Measurements from ENCODE around the gene RBM42.

RBM42 gene

GRCh38 chr19:35655600-35655999 lies 26.8 kb downstream of the RBM42 start:
- no peak for DNase-seq

DNA sequence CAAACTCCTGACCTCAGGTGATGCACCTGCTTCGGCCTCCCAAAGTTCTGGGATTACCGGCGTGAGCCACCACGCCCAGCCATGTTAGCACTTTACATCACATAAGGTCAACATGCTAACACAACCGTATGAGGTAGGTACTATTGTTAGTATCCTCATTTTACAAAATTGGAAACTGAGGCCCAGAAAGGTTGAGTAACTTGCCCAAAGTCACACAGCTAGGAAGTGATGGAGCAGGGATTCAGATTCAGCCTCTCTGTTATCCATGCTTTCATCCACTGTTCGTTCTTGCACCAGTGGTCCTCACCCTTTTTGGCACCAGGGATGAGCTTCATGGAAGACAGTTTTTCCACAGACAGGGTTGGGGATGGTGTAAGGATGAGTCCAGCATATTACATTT lies 27.9 kb downstream of the RBM42 start:
- no peak for DNase-seq

DNA sequence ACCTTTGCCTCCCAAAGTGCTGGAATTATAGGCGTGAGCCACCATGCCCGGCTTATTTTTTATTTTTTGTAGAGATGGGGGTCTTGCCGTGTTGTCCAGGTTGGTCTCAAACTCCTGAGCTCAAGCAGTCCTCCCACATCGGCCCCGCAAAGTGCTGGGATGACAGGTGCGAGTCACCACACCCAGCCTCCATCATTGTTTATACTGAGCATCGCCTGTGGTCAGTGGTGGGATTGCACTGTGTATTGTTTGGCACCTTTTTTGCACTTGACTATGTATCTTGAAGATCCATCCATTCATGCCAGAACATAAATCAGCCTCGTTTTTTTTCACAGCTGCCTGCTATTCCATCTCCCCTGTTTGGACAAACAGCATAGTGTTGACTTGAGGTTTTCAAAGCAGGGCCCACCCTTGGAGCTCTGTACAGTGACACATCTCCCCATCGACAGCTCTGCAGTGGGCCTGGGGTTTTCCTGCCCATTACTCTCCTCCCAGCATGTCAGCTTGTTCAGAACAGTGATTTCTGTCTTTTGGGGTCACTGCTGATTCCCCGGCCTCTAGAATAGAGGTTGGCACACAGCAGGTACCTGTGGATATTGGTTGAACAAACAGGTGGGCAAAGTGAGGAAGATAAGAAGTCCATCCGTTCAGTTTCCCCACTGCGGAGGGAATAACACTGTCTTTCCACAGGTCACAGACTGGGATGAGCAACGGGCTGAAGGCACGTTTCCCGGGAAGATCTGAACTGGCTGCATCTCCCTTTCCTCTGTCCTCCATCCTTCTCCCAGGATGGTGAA lies 29.3 kb downstream of the RBM42 start:
- DNase-seq = no peak

DNA sequence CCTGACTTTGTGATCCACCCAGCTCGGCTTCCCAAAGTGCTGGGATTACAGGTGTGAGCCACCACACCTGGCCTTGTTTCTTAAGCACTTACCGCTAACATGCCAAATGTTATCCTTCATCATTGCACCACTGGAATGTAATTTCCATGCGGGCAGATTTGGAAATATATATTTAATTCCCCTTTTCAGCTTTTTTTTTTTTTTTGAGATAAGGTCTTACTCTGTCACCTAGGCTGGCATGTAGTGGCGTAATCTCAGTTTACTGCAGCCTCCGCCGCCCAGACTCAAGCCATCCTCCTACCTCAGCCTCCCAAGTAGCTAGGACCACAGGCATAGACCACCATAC lies 33.1 kb downstream of the RBM42 start:
- DNase-seq = no peak

GRCh38 chr19:35663981-35664380 lies 35.1 kb downstream of the RBM42 start:
- DNase-seq = no peak

DNA sequence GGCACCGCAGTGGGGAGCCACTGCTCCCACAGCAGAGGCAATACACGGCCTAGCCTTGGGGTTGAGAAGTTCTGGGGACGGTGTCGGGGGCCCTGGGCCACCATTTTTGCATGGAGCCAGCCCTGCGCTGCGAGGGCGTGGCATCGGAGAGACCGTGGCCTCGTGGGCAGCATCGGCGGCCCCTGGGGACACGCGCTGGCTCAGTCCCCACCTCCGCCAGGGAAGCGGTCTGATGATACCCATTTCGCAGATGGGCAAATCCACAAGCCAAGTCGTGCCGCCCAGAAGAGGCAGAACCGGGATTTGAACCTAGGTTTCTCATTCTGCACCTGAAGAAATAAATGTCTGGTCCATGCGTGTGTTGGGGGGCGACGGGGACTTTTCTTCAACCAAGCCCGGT lies 36.3 kb downstream of the RBM42 start:
- DNase-seq = no peak

DNA sequence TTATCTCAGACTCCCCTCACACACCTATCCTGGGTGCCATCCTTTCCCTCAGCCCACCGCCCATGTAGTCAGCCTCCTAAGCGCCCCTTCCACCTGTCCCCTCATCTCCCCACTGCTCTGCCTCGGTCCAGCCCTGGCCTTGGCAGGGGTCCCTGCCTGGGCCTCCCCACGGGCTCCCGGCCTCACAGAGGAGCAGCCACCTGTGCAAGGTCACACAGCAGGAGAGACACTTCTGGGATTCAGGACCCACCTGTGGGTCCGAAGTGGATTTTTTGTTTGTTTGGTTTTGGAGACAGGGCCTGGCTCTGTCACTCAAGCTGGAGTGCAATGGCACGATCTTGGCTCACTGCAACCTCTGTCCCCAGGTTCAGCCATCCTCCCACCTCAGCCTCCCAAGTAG lies 36.8 kb downstream of the RBM42 start:
- no peak for DNase-seq

DNA sequence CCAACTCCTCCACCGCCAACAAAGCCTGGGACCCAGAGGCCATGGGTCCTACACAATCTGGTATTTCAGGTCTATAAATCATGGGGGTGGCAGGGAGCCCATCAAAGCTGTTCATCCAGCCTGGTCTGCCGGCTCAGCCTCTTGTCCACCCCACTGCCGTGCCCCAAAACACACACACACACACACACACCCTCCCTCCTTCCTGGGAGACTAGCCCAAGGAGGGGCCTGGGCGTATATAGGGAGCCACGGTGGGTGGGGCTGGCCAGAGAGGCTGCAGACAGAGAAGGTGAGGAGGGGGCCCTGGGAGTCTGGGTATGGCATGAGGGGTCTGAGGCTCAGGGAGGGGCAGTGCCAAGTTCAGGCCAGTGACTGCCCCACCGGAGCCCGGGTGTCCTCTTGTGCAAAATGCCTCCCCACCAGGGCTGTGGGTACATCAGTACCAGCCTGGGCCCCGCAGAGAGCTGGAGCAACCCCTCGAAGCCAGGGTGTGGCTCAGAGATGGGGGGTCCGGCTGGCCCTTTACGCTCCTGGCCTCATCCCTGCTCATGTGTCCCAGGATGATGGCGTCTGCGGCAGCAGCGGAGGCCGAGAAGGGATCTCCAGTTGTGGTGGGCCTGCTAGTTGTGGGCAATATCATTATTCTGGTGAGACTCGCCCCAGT lies 37.5 kb downstream of the RBM42 start, which contains the start of gene UPK1A:
Gene UPK1A, plus strand, starts transcription at position 267 of the 663 bp plus-strand sequence. Its CDS starts 296 bp downstream, at position 563.
- DNase-seq = no peak

- DNase-seq = no peak
Observed at GRCh38 chr19:35669566-35669965, 40.7 kb downstream of the RBM42 start.

DNA sequence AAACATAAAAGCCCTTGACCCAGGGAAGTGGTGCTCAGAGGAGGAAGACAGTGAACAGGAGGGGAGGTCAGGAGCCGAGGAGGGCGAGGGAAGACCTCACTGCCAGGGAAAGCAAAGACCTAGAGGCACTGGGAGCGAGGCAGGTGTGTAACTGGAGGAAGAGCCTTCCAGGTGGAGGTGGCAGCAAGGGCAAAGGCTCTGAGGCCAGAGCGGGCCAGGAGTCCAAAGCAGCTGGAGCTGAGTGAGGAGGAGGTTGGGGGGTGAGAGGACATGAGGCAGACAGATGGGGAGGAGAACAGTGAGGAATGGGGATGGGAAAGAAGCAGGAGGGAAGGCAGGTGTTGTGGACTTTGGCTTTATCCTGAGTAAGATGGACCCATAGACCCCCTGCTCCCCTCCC lies 41.1 kb downstream of the RBM42 start:
- DNase-seq = no peak

DNA sequence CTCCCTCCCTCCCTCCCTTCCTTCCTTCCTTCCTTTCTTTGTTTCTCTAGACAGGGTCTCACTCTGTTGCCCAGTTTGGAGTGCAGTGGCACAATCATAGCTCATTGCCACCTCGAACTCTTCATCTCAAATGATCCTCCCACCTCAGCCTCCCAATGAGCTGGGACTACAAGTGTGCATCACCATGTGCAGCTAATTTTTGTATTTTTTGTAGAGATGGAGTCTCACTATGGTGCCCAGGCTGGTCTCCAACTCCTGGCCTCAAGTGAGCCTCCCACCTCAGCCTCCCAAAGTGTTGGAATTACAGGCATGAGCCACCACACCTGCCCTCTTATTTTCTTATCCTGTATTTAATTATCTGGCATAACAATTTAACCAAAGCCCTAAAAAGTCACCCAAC lies 41.9 kb downstream of the RBM42 start:
- no peak for DNase-seq

DNA sequence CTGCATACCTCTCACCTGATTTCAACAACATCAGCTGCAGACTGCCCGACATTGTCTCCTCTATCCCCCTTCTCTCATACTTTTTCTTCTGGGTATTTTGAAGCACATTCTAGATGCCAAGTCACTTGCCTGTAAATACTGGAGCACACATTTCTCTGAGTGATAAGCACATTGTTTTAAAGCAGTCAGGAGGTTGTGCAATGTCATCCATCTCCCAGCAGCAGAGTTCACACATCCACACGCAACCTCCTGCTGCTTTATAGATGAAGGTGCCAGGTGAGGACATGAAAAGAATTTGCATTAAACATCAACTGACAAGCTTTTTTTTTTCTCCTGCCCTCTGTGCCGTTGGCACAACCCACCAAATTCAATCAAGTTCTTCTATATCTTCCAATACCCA lies 43.0 kb downstream of the RBM42 start:
- DNase-seq = no peak

DNA sequence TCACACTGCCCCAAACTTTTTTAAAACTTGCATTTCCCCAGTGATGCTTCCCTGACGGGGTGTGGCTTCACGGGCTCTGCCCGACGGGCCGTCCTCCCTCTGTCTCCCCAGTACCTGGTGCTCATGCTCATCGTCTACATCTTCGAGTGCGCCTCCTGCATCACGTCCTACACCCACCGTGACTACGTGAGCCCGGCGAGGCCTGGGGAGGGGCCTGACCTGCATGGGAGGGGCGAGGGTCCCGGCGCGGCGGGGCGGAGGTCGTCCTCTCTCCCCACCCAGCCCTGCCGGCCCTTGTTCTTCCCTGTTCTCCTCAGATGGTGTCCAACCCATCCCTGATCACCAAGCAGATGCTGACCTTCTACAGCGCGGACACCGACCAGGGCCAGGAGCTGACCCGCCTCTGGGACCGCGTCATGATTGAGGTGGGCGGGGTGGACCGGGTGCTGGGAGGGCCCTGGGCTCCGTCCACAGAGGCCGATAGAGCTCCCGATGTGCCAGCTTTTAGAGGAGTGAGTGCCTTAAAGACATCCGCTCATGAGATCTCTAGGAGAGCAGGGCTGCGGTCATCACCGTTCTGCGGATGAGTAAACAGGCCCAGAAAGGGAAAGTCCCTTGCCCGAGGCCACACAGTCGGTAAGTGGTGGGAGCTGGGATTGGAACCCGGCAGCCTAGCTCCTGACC lies 44.4 kb downstream of the RBM42 start:
- DNase-seq = peak; percentile 25 to 33

GRCh38 chr19:35675589-35676140 lies 46.8 kb downstream of the RBM42 start:
- DNase-seq = no peak
